H1 (cell line): ENCODE measurements around the gene GSTM2. TPM values are rescaled to one million over a fixed set of nuclear protein-coding genes. Genes with fewer than 3 reads are reported as not detected.

Experiments used
- CTCF ChIA-PET: fragments of 300-600 bp; sonication (Branson Sonifier 250); formaldehyde crosslinking; loops from one replicate; lab custom pipeline; 2021; ENCODE audit not compliant: partially characterized antibody; lab: Charles Lee
- POLR2A ChIA-PET: fragments of 300-600 bp; sonication (Branson Sonifier 250); formaldehyde crosslinking; loops from one replicate; lab custom pipeline; 2021; ENCODE audit warnings: inconsistent platforms; ENCODE audit not compliant: partially characterized antibody; lab: Charles Lee
- DNase-seq, 2 experiments: peaks; one replicate each; pipeline versions ENCODE4 v3.0.0 to v3.0.0-alpha.2; 2010 to 2022; ENCODE audit warnings: low spot score in 2 of 2, low read depth in 1 of 2, mixed read lengths in 1 of 2
- FAIRE-seq: peaks from 2 replicates; lab custom pipeline; 2011; peaks lifted over from hg19 to GRCh38; lab: Jason Lieb, UNC
- H2AFZ ChIP-seq: 2 replicates; pipeline ENCODE4 v1.8.1; 2012; ENCODE audit warnings: low read length, inconsistent platforms
- H2AK5ac ChIP-seq: 2 replicates; pipeline ENCODE4 v1.6.1; 2013; ENCODE audit warnings: low read depth, low read length
- H2BK120ac ChIP-seq: replicated peaks from 2 replicates; pipeline ENCODE3; 2013; ENCODE audit warnings: low read depth, low read length, inconsistent platforms
- H2BK12ac ChIP-seq: 2 replicates; pipeline ENCODE4 v1.6.1; 2013; ENCODE audit warnings: low read depth, low read length
- H2BK15ac ChIP-seq: 2 replicates; pipeline ENCODE4 v1.6.1; 2013; ENCODE audit warnings: low read length
- H2BK20ac ChIP-seq: 2 replicates; pipeline ENCODE4 v1.6.1; 2013; ENCODE audit warnings: low read length
- H2BK5ac ChIP-seq: 2 replicates; pipeline ENCODE4 v1.6.1; 2013; ENCODE audit warnings: low read depth, low read length
- H3K14ac ChIP-seq: 2 replicates; pipeline ENCODE4 v1.6.1; 2013; ENCODE audit warnings: inconsistent platforms; ENCODE audit not compliant: insufficient read length
- H3K18ac ChIP-seq: 2 replicates; pipeline ENCODE4 v1.6.1; 2013; ENCODE audit warnings: low read length; ENCODE audit errors: extremely low read depth
- H3K23ac ChIP-seq: 2 replicates; pipeline ENCODE4 v1.6.1; 2013; ENCODE audit warnings: inconsistent platforms; ENCODE audit not compliant: insufficient read length
- H3K23me2 ChIP-seq: 2 replicates; pipeline ENCODE4 v1.6.1; 2013; ENCODE audit warnings: low read depth, low read length
- H3K27ac ChIP-seq: 2 replicates; pipeline ENCODE4 v1.6.1; 2011; ENCODE audit warnings: low read depth, low read length, inconsistent platforms
- H3K27me3 ChIP-seq, 4 experiments: replicated peaks in 1 of 4; 1 replicate in 1 of 4; 2 replicates in 3 of 4; pipeline versions ENCODE4 v1.6.1 to v1.8.1; 2011 to 2013; ENCODE audit warnings: low read length in 3 of 4, mild to moderate bottlenecking in 3 of 4, inconsistent platforms in 2 of 4, mixed read lengths in 2 of 4, moderate library complexity in 1 of 4; ENCODE audit not compliant: control insufficient read depth in 3 of 4, insufficient read depth in 3 of 4; ENCODE audit errors: extremely low read depth in 1 of 4
- H3K36me3 ChIP-seq, 4 experiments: 2 replicates each; pipeline versions ENCODE4 v1.6.1 to v1.8.1; 2011 to 2013; ENCODE audit warnings: mild to moderate bottlenecking in 4 of 4, low read length in 3 of 4, moderate library complexity in 2 of 4, control low read depth in 1 of 4, inconsistent platforms in 1 of 4; ENCODE audit not compliant: insufficient read depth in 4 of 4, control insufficient read depth in 2 of 4
- H3K4ac ChIP-seq: replicated peaks from 2 replicates; pipeline ENCODE3; 2013; ENCODE audit warnings: low read length, low read depth, mixed read lengths, inconsistent platforms; ENCODE audit not compliant: insufficient read length
- H3K4me1 ChIP-seq, 4 experiments: replicated peaks in 1 of 4; 1 replicate in 1 of 4; 2 replicates in 3 of 4; pipeline versions ENCODE4 v1.6.1 to v1.8.1; 2011 to 2013; ENCODE audit warnings: low read length in 3 of 4, inconsistent platforms in 2 of 4, mixed read lengths in 1 of 4; ENCODE audit not compliant: insufficient read depth in 4 of 4, control insufficient read depth in 3 of 4
- H3K4me2 ChIP-seq, 2 experiments: 2 replicates each; pipeline versions ENCODE4 v1.6.1 to v1.8.1; 2011 to 2013; ENCODE audit warnings: low read depth in 2 of 2, low read length in 2 of 2, control low read depth in 1 of 2, inconsistent platforms in 1 of 2, mild to moderate bottlenecking in 1 of 2; ENCODE audit not compliant: insufficient read depth in 1 of 2
- H3K4me3 ChIP-seq, 4 experiments: fragments of 200-600, 300-600 bp in 1 of 4; sonication (generic), shearing (Covaris generic), sonication (Bioruptor Twin) in 1 of 4; 2 replicates each; pipeline versions ENCODE4 v1.5.1 to v1.8.1; 2011 to 2016; ENCODE audit warnings: low read length in 4 of 4, low read depth in 3 of 4, control low read depth in 2 of 4, inconsistent platforms in 2 of 4, mild to moderate bottlenecking in 2 of 4, mixed read lengths in 1 of 4, moderate library complexity in 1 of 4; ENCODE audit not compliant: insufficient read depth in 2 of 4; ENCODE audit errors: extremely low read depth in 1 of 4
- H3K56ac ChIP-seq: replicated peaks from 2 replicates; pipeline ENCODE3; 2013; ENCODE audit warnings: low read depth, mild to moderate bottlenecking, mixed read lengths, low read length, inconsistent platforms; ENCODE audit not compliant: insufficient read length
- H3K79me1 ChIP-seq: 2 replicates; pipeline ENCODE4 v1.6.1; 2013; ENCODE audit warnings: low read depth, low read length, control low read depth
- H3K79me2 ChIP-seq, 2 experiments: 2 replicates each; pipeline versions ENCODE4 v1.6.1 to v1.8.1; 2012 to 2013; ENCODE audit warnings: low read length in 2 of 2, mild to moderate bottlenecking in 2 of 2, inconsistent platforms in 1 of 2; ENCODE audit not compliant: insufficient read depth in 2 of 2, control insufficient read depth in 1 of 2
- H3K9ac ChIP-seq, 4 experiments: replicated peaks in 1 of 4; 1 replicate in 1 of 4; 2 replicates in 3 of 4; pipeline versions ENCODE4 v1.6.1 to v1.8.1; 2011 to 2013; ENCODE audit warnings: low read depth in 3 of 4, low read length in 3 of 4, control low read depth in 2 of 4, mild to moderate bottlenecking in 2 of 4, moderate library complexity in 2 of 4, inconsistent platforms in 1 of 4; ENCODE audit errors: extremely low read depth in 1 of 4
- H3K9me3 ChIP-seq, 2 experiments: 2 replicates each; pipeline versions ENCODE4 v1.6.1 to v1.8.1; 2012 to 2013; ENCODE audit warnings: mild to moderate bottlenecking in 2 of 2, moderate library complexity in 2 of 2, control low read depth in 1 of 2, inconsistent platforms in 1 of 2, low read depth in 1 of 2, low read length in 1 of 2, mixed read lengths in 1 of 2; ENCODE audit not compliant: insufficient read depth in 2 of 2
- H4K20me1 ChIP-seq, 2 experiments: replicated peaks in 1 of 2; 2 replicates each; pipeline versions ENCODE3 to v1.8.1; 2011 to 2013; ENCODE audit warnings: inconsistent platforms in 2 of 2, low read length in 2 of 2, mild to moderate bottlenecking in 1 of 2; ENCODE audit not compliant: insufficient read depth in 2 of 2, control insufficient read depth in 1 of 2
- H4K5ac ChIP-seq: 2 replicates; pipeline ENCODE4 v1.6.1; 2013; ENCODE audit warnings: low read length, low read depth, mixed read lengths, inconsistent platforms; ENCODE audit not compliant: insufficient read length
- H4K8ac ChIP-seq: 2 replicates; pipeline ENCODE4 v1.8.0; 2013; ENCODE audit warnings: mild to moderate bottlenecking, moderate library complexity, low read length, inconsistent platforms; ENCODE audit not compliant: insufficient read depth; ENCODE audit errors: extremely low read depth
- H4K91ac ChIP-seq: replicated peaks from 2 replicates; pipeline ENCODE3; 2013; ENCODE audit warnings: low read length, mixed read lengths, inconsistent platforms; ENCODE audit not compliant: insufficient read length
- JUND ChIP-seq: IDR thresholded peaks from 2 replicates; pipeline ENCODE4 v1.6.1; 2011; ENCODE audit warnings: mild to moderate bottlenecking, improper control_type of control experiment, low read length
- POLR2AphosphoS5 ChIP-seq: IDR thresholded peaks from 2 replicates; pipeline ENCODE4 v1.6.1; 2011; ENCODE audit warnings: low read depth, low read length
- RAD21 ChIP-seq, 2 experiments: IDR thresholded peaks in 1 of 2; conservative IDR thresholded peaks in 1 of 2; 2 replicates each; pipeline ENCODE4 v1.6.1; 2011; ENCODE audit warnings: low read depth in 2 of 2, low read length in 2 of 2, improper control_type of control experiment in 1 of 2, inconsistent platforms in 1 of 2, mild to moderate bottlenecking in 1 of 2, moderate library complexity in 1 of 2
- SP2 ChIP-seq: IDR thresholded peaks from 2 replicates; pipeline ENCODE4 v1.6.1; 2012; ENCODE audit warnings: mild to moderate bottlenecking, low read length, inconsistent platforms
- SP4 ChIP-seq: IDR thresholded peaks from 2 replicates; pipeline ENCODE4 v1.6.1; 2012; ENCODE audit warnings: low read length, inconsistent platforms
- SUZ12 ChIP-seq: fragments of 200-600 bp; sonication (generic); IDR thresholded peaks from 2 replicates; pipeline ENCODE4 v1.6.1; 2012; ENCODE audit warnings: mild to moderate bottlenecking, inconsistent platforms, low read length, moderate library complexity, mixed read lengths
- TAF7 ChIP-seq: optimal IDR thresholded peaks from 2 replicates; pipeline ENCODE3; 2011; ENCODE audit warnings: low read depth, mild to moderate bottlenecking, inconsistent platforms, low read length, moderate library complexity, borderline replicate concordance
- TBP ChIP-seq: IDR thresholded peaks from 2 replicates; pipeline ENCODE4 v1.6.1; 2011; ENCODE audit warnings: low read depth, low read length, improper control_type of control experiment
- WGBS, 2 experiments: shearing (Covaris generic) in 1 of 2; methylation state at CpG; one replicate each; pipeline versions ENCODE4 v1.1.6 to v1.1.7; 2013 to 2015; ENCODE audit warnings: low lambda C conversion rate in 2 of 2, mixed read lengths in 2 of 2, inconsistent platforms in 1 of 2, low coverage in 1 of 2, missing lambda C conversion rate in 1 of 2; ENCODE audit not compliant: insufficient replicate concordance in 2 of 2, insufficient coverage in 1 of 2, insufficient read length in 1 of 2; ENCODE audit errors: extremely low coverage in 1 of 2, missing lambda C conversion rate in 1 of 2; 5-methylcytosine and 5-hydroxymethylcytosine counted together
- polyA plus RNA-seq, 7 experiments: library from polyadenylated mRNA; depleted of rRNA in 3 of 7; stranded (reverse) in 5 of 7; unstranded in 2 of 7; fragments of >200 nt in 5 of 7; fragments of 200-250 nt in 2 of 7; gene quantifications; 1 replicate in 5 of 7; 2 replicates in 1 of 7; 4 replicates in 1 of 7; pipeline versions ENCODE4 v1.2.1 to v1.2.3, GENCODE V29; 2011 to 2013; ENCODE audit warnings: missing spikeins in 2 of 7, mixed read lengths in 2 of 7
- total RNA-seq: library from RNA; stranded (reverse); fragmentation: NEBNext Ultra II Directional; extraction: Animal tissue kit (Norgen Biotek cat#: 25700); gene quantifications from 2 replicates; pipeline ENCODE4 v1.2.1, GENCODE V29; 2021

GSTM2 gene
- total and polyA plus RNA-seq, 2 of the 8 experiments (the other 6 are each of a cell fraction or from before 2014, with no cell fraction given) = 9.6 to 23.1 TPM

DNA sequence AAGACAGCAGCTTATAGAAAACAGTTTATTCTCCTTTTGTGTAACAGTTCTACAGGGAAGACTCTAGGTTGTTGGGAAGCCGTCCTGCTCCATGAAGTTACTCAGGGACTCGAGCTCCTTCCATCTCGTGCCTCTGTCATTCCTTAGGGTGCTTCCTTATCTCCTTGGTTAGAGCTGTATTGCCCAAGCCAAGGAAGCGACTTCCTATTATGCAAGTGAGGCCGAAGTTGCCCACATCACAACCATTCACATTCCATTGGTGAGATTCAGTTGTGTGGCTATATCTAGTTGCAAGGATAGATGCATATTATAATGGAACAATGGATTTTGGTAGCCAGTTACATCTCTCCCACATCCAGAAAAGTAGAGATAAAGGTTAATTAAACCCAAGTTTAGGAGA lies 53.2 kb downstream of the GSTM2 start:
- Histone ChIP-seq H2BK20ac (no peak overlapping the region), H3K79me1 (no peaks in the 10 kb centered on the region), H3K23ac (no peak overlapping the region), H4K5ac (no peak overlapping the region), H4K20me1 (no peaks in the 10 kb centered on the region), H3K4ac (no peak overlapping the region), H2AFZ (no peak overlapping the region), H2BK120ac (no peak overlapping the region), H3K9ac (no peak overlapping the region), H3K36me3 (no peaks in the 10 kb centered on the region), H3K4me2 (no peak overlapping the region), H2AK5ac (no peak overlapping the region), H3K18ac (no peak overlapping the region), H3K27ac (no peak overlapping the region), H2BK5ac (no peak overlapping the region), H2BK12ac (no peak overlapping the region), H4K91ac (no peak overlapping the region), H4K8ac (no peak overlapping the region), H3K9me3 (no peaks in the 10 kb centered on the region), H3K27me3 (no peaks in the 10 kb centered on the region), H2BK15ac (no peak overlapping the region), H3K4me3 (no peak overlapping the region), H3K23me2 (no peaks in the 10 kb centered on the region), H3K4me1 (no peaks in the 10 kb centered on the region), H3K56ac (no peak overlapping the region), H3K14ac (no peak overlapping the region), H3K79me2 (no peaks in the 10 kb centered on the region)
- ChIA-PET POLR2A (no interaction called here), CTCF (interaction anchor here (1.0 to 7.4 kb wide), 4 partner anchors 16 to 68 kb away, joined by 3 to 51 read pairs (median 4); no protein-coding TSS in a partner anchor)
- 94% methylated on average over 5 of the region's 5 CpGs; no CpG with 5 or more reads in 1 of the 2 experiments for WGBS, 2 experiments
- no peak for DNase-seq
- FAIRE-seq = no peak
- TF ChIP-seq TBP (no peak), JUND (no peak), RAD21 (IDR thresholded peaks at IDR 0.05 in 1 of 2, conservative IDR thresholded peaks at IDR 0.05 in 1 of 2; ENCODE audit: low read depth in 2 of 2, low read length in 2 of 2) (no peak), SP2 (no peak), SUZ12 (no peak), TAF7 (no peak), SP4 (no peak), POLR2AphosphoS5 (no peak)
